SU-DHL-6 (cell line): ENCODE data around the gene HSF5.

Source experiments
- H2AFZ ChIP-seq: fragments of 200-600 bp; sonication (generic); 2 replicates; pipeline ENCODE4 v1.6.1; 2014; ENCODE audit warnings: low read depth, mild to moderate bottlenecking, moderate library complexity, mixed read lengths, antibody characterized with exemption, low read length; ENCODE audit not compliant: severe bottlenecking
- H3F3A ChIP-seq: fragments of 200-600 bp; shearing (Covaris generic); 2 replicates; pipeline ENCODE4 v1.6.0; 2016; ENCODE audit warnings: antibody characterized with exemption, mild to moderate bottlenecking; ENCODE audit not compliant: insufficient read depth
- H3K27ac ChIP-seq: fragments of 200-600 bp; sonication (generic); 2 replicates; pipeline ENCODE4 v1.5.1; 2016; ENCODE audit warnings: low read depth, mild to moderate bottlenecking, low read length, moderate library complexity, mixed read lengths
- H3K27me3 ChIP-seq: fragments of 200-600 bp; sonication (generic), shearing (Covaris generic); 2 replicates; pipeline ENCODE4 v1.6.0; 2014; ENCODE audit warnings: mild to moderate bottlenecking, low read length
- H3K36me3 ChIP-seq: fragments of 200-600 bp; sonication (generic); 2 replicates; pipeline ENCODE4 v1.6.1; 2014; ENCODE audit warnings: mild to moderate bottlenecking, low read length, mixed read lengths
- H3K4me2 ChIP-seq: fragments of 300-600, 200-600 bp; shearing (Covaris generic), sonication (generic); 2 replicates; pipeline ENCODE4 v1.6.0; 2014; ENCODE audit warnings: low read length, low read depth, mild to moderate bottlenecking; ENCODE audit not compliant: poor library complexity, severe bottlenecking
- H3K4me3 ChIP-seq: fragments of 200-600 bp; sonication (generic); 2 replicates; pipeline ENCODE4 v1.5.1; 2014; ENCODE audit warnings: antibody characterized with exemption, low read length, mild to moderate bottlenecking, mixed read lengths; ENCODE audit not compliant: insufficient read depth, poor library complexity, severe bottlenecking
- H3K79me2 ChIP-seq: fragments of 200-600 bp; sonication (generic); 2 replicates; pipeline ENCODE4 v1.6.1; 2014; ENCODE audit warnings: mild to moderate bottlenecking, low read length, moderate library complexity; ENCODE audit not compliant: insufficient read depth
- H3K9ac ChIP-seq: fragments of 200-600 bp; sonication (generic); 2 replicates; pipeline ENCODE4 v1.7.0; 2014; ENCODE audit warnings: mild to moderate bottlenecking, low read length
- H3K9me2 ChIP-seq: fragments of 200-600 bp; sonication (generic); replicated peaks from 2 replicates; pipeline ENCODE4 v1.6.1; 2014; ENCODE audit warnings: low read length; ENCODE audit not compliant: insufficient read depth
- H3K9me3 ChIP-seq: fragments of 200-600 bp; sonication (generic); 2 replicates; pipeline ENCODE4 v1.6.1; 2014; ENCODE audit warnings: low read length, mixed read lengths; ENCODE audit not compliant: insufficient read depth
- H4K20me1 ChIP-seq: fragments of 200-600 bp; sonication (generic); 2 replicates; pipeline ENCODE4 v1.6.1; 2014; ENCODE audit warnings: low read depth, mild to moderate bottlenecking, antibody characterized with exemption, low read length, moderate library complexity, mixed read lengths
- CTCF ChIP-seq: fragments of 200-600 bp; sonication (generic); IDR thresholded peaks from one replicate; pipeline ENCODE4 v1.5.1; 2017; ENCODE audit warnings: antibody characterized with exemption, mild to moderate bottlenecking, low read length, moderate library complexity; ENCODE audit not compliant: insufficient read depth, poor library complexity, severe bottlenecking
- EZH2phosphoT487 ChIP-seq: fragments of 200-600 bp; sonication (generic), shearing (Covaris generic); conservative IDR thresholded peaks from 2 replicates; pipeline ENCODE4 v1.6.1; 2018; ENCODE audit warnings: mild to moderate bottlenecking, antibody characterized with exemption, low read length, moderate library complexity, mixed read lengths

The HSF5 gene

DNA sequence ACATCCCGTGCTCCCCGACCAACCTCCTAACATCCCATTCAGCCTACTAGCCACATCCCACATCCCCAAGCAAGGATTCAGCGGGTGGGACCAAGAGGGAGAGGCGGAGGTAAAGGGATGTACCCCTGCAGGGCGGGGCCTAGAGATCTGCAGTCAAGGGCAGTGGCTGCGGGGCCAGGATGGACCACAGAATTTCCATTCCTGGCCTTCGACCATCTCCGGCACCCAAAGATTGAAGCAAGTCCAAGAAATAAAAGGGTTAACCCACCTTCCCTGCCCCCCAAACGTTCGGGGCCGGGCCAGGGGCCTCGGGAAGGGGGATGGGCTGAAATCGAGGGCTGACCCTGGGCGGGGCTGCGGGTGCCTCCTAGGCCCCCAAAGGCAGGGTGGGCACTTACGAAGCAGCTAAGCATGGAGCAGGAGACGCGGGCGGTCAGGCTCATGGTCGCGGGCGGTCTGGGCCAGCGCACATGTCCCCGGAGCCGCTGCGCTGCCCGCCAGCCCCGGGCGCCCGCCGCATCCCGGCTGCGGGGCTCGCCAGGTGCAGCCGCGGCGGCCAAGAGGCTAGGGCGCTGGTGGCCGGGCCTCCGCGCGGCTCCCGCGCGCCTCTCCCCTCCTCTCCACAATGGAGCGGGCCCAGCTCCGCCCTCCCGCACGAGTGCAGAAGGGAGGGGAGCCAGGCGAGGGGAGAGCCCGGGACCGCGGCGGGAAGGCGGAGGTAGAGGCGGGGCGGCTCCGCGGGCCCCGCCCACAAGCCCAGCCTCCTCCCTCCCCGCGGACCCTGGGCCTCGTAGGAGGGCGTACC is 26.0 kb upstream of the HSF5 start, which contains the start of gene MTMR4:
Gene MTMR4 (minus strand): TSS at position 674 of the 805 bp plus-strand sequence. CDS start 231 bp downstream, at position 443.
- Histone ChIP-seq H3K4me2 (peak within 1 kb of the TSS; percentile 73), H3K27ac (peak within 1 kb of the TSS; percentile 19), H2AFZ (peak within 1 kb of the TSS; percentile 43), H3K79me2 (peaks cover 12% of the 10 kb centered on the region; the same call in 1 of the 2 replicates), H4K20me1 (no peaks in the 10 kb centered on the region), H3K4me3 (peak within 1 kb of the TSS; percentile 89), H3K9ac (peak within 1 kb of the TSS; percentile 81), H3K27me3 (no peaks in the 10 kb centered on the region), H3K36me3 (no peaks in the 10 kb centered on the region; the same call in 1 of the 2 replicates), H3F3A (peaks cover 26% of the 10 kb centered on the region), H3K9me3 (no peaks in the 10 kb centered on the region), H3K9me2 (no peaks in the 10 kb centered on the region)
- TF ChIP-seq CTCF (no peak), EZH2phosphoT487 (no peak)

DNA sequence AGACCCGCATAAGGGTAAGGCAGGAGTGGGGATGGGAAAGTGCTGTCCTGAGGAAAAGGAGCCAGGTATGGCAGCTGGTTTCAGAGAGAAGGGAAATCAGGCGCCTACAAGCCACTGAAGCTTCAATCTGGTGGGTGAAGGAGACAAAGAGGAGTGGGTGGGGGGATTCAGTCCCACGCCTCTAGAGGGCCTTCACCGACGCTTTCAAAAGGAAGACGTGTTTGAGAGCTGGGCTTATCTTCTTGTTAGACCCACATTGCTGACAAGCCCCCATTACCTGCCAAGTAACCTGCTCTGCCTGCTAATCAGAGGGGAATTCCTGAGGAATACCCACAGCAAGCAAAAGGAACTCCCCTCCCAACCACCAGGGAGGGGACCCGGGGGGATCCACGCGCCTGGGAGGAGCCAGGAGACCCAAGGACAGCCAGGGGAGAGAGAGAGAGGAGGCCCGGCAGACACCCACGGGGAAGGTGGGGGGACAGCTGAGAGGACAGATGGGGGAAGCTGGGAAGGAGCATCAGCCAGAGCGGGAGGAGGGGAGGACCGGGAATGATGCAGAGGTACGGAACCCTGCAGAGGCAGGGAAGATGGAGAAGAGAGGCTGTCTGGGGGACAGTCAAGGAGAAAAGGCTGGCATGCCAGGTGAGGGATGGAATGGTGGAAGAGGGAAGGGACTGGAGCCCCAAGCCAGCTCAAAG is 25.2 kb upstream of the HSF5 start:
- H3K9me3 ChIP-seq = no peaks in the 10 kb centered on the region
- peak overlapping the region; percentile 89 for H3K4me3 ChIP-seq
- peaks cover 12% of the 10 kb centered on the region; the same call in 1 of the 2 replicates for H3K79me2 ChIP-seq
- H4K20me1 ChIP-seq = no peaks in the 10 kb centered on the region
- H3K9me2 ChIP-seq = no peaks in the 10 kb centered on the region
- peak overlapping the region; percentile 81 for H3K9ac ChIP-seq
- no peaks in the 10 kb centered on the region; the same call in 1 of the 2 replicates for H3K36me3 ChIP-seq
- H3K4me2 ChIP-seq = peak overlapping the region; percentile 73
- no peaks in the 10 kb centered on the region for H3K27me3 ChIP-seq
- peaks cover 26% of the 10 kb centered on the region for H3F3A ChIP-seq
- no peak for TF ChIP-seq CTCF
- TF ChIP-seq EZH2phosphoT487 = no peak
- no peak overlapping the region for H2AFZ ChIP-seq
- H3K27ac ChIP-seq = no peak overlapping the region

GRCh38 chr17:58510075-58510474 is 21.9 kb upstream of the HSF5 start:
- no peak overlapping the region for H3K27ac ChIP-seq
- H3K9me3 ChIP-seq = no peaks in the 10 kb centered on the region
- H3K4me2 ChIP-seq = no peak overlapping the region
- no peak overlapping the region for H2AFZ ChIP-seq
- H3K9ac ChIP-seq = no peak overlapping the region
- no peak for TF ChIP-seq EZH2phosphoT487
- peaks cover 4% of the 10 kb centered on the region for H3F3A ChIP-seq
- peaks cover 2% of the 10 kb centered on the region; the same call in 1 of the 2 replicates for H3K36me3 ChIP-seq
- no peaks in the 10 kb centered on the region for H3K27me3 ChIP-seq
- H4K20me1 ChIP-seq = no peaks in the 10 kb centered on the region
- no peaks in the 10 kb centered on the region for H3K9me2 ChIP-seq
- no peak overlapping the region for H3K4me3 ChIP-seq
- peaks cover 9% of the 10 kb centered on the region; the same call in 1 of the 2 replicates for H3K79me2 ChIP-seq
